GM18867 (cell line): Measurements from ENCODE around the gene TSC2.
"Not testable (repeated sequence)": the region's sequence is repeated elsewhere in the genome, so short reads cannot be mapped to it uniquely, and the experiment has no call there.

ENCODE experiments used
- ATAC-seq: cut with Tn5 transposase; IDR thresholded peaks from one replicate; pipeline ENCODE4 v1.9.1; 2021; ENCODE audit warnings: mild to moderate bottlenecking, moderate library complexity; ENCODE audit not compliant: unreplicated experiment

The TSC2 gene

DNA sequence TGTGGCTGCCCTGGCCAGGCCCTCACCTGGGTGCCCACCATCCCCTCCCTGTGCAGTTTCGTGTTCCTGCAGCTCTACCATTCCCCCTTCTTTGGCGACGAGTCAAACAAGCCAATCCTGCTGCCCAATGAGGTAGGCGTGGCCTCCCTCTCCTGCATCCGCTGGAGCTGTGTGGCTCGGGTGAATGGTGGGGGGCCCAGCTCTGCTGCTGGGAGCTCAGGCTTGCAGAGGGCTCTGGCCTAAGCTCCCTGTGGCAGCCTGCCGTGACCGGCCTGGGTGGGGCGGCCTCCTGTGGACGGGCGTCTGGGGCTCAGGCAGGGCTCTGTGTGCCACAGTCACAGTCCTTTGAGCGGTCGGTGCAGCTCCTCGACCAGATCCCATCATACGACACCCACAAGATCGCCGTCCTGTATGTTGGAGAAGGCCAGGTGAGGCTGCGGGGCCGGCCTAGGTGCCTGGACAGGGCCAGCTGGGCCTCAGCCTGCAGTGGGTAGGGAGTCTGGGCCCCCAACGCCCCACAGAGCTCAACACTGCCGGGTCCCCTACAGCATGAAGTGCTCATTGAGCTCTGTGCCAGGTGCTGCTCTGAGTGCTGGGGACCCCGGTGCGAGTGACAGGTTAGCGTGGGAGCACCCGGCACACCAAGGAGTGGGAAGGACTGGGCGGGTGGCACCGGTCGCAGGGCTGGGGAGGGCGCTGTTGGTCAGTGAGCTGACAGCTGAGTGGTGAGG is 37.3 kb downstream of the TSC2 start:
- ATAC-seq: no peak

DNA sequence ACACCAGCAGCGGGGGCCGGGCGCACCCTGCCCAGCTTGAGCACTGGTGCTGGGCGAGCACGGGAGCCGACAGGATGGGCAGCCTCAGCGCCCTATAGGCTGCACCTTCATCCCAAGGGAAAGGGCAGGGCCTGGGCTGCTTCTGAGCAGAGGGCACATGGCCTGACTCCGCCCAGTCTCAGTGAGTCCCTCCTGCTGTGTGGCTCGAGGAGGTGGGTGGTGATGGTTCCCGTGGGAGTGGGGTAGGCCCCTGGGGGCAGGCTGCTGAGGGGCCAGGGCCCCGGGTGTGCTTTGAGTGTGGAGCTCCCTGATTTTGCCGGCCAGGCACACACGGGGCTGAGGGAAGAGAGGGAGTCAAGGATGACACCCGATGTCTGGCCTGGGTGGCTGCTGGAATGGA is 37.9 kb downstream of the TSC2 start:
- no peak for ATAC-seq

DNA sequence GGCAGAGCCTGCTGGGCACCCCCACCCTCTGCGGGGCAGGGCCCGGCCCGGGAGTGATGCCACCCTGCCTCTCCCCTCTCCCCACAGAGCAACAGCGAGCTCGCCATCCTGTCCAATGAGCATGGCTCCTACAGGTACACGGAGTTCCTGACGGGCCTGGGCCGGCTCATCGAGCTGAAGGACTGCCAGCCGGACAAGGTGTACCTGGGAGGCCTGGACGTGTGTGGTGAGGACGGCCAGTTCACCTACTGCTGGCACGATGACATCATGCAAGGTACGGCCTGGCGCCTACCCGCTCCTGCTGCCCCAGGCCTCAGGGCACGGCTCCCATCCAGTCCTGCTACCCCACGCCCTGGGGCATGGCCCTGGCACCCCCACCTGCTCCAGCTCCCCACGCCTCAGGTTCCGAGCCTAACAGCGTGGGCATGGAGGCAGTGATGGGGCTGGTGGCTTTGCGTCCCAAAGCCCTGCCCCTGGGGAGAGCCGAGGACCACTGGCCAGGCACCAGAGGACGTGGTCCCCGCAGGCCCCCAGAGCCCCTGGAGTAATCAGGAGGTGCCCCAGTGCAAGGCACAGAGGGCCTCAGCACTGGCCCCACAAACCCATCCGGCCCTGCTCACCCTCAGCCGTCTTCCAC is 38.4 kb downstream of the TSC2 start:
- ATAC-seq: no peak

DNA sequence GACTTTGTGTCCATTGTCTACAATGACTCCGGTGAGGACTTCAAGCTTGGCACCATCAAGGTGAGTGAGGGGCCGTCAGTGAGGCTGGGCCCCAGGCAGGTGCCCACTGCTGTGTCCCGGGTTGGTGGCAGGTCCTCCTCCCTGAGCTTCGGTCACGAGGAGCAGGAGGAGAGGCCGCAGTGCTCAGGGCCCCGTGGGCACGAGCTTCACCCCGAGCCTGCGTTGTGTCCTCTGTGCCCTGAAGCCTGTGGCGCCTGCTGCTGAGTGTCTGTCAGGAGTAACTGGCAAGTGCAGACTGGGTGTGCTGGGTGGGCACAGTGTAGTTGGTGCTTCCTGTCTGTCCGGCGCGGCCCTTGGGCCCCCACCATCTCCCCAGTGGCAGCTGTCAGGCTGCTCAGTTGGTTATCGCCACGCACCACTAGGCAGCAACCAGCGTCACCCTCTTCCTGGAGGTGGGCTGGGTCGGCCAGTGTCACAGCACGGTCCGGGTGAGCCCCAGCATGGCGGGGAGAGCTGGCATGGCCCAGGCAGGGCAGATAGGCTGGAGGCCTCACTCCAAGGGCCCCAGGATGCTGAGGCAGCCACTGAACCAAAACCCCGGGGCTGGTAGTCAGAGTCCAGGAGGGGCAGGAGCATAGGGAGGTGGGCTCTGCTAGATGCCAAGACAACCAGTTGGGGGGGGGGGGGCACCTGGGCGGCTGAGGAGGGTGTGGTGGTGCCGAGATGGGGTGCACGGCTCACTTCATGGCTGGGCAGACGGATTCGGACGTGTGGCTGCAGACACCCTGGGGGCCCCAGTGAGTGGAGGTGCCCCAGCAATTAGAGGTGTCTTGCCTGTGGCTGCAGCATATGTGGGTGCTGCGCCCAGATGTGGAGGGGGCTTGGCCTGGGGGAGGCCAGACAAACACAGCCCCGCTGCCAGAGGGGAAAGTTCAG is 39.3 kb downstream of the TSC2 start:
- no peak for ATAC-seq

DNA sequence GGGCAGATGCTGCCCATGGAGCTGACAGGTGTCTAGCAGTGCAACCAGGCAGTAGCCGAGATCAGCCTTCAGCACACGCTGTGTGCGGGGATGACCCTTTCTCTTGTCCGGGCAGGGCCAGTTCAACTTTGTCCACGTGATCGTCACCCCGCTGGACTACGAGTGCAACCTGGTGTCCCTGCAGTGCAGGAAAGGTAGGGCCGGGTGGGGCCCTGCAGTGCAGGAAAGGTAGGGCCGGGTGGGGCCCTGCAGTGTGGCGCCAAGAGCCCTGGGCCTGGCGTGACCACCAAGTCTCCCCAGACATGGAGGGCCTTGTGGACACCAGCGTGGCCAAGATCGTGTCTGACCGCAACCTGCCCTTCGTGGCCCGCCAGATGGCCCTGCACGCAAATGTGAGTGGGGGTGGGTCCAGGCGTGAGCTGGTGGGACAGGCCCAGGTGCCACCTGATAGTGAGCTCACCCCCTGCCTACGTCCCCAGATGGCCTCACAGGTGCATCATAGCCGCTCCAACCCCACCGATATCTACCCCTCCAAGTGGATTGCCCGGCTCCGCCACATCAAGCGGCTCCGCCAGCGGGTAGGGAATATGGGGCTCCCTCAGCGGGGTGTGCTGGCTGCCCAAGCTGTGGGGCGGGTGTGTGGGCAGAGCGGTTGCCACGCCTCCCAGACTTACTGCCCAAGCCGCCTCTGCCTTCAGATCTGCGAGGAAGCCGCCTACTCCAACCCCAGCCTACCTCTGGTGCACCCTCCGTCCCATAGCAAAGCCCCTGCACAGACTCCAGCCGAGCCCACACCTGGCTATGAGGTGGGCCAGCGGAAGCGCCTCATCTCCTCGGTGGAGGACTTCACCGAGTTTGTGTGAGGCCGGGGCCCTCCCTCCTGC is 40.2 kb downstream of the TSC2 start:
- ATAC-seq: no peak

DNA sequence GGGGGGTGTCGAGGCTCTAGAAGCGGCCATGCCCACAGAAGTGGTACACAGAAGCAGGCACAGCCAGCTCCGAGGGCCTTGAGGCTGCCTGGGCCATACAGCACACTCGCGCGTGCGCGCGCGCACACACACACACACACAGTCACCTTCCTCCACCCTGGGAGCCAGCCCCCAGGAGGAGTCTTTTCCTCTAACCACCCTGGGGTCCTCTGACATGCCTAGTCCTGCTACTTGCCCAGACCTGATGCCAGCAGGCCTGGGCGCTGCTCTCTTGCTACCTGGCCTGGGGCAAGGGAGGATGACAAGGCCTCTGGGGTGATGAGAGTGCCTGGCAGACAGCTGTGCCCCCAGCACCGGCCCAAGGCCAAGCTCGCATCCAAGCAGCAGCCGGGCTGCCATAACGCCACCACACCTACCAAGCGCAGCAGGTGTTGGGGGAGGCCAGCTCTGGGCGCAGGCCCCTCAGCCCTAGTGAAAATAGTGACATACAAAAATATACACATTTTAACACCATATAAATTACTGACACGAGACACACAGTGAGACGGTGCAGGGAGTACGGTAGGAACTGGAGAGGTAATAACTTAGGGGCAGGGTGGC is 41.1 kb downstream of the TSC2 start:
- ATAC-seq: no peak

DNA sequence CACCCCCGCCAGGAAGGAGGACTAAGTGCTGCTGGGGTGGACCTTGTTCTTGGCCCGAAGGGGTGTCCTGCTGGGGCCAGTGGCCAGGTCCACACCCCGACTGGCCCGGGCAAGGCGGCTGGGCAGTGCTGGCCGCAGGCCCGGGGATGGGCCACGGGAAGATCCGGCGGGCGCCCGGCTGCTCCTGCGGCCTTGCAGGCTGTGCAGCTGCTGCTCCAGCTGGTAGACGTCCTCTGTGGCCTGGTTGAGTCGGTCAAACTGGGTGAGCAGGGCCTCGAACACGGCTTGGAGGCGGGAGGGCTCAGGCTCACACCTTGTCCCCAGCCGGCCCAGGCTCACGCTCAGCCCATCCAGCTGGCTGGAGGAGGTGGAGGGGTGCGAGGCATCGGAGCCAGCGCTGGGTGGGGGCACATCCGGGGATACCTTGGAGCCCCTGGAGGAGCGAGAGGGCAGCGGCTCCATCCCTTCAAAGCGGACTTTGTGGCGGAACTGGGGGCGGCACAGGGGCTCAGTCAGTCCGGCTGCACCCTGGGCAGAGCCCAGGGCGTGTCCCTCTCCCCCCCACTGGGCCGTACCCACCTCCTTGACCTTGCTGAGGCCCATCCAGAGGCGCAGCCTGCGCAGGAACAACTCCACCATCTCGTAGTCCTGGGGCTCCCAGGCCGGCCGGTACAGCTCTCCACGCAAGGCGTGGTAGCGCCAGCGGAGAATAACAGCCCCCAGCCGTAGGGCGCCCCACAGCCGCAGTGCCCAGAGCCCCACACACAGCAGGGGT is 42.1 kb downstream of the TSC2 start:
- no peak for ATAC-seq

DNA sequence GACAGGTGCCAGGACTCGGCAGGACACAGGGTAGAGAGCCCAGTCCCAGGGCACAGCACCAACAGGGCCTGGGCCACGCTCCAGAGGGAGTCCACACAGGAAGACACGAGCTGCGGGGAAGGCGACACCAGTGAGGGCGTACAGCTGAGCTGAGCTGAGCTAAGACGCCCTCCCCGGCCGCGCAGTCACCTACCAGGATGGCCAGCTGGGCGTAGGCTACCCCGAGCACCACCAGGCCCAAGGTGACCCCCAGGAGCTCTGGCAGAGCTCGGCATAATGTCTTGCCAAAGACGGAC is 42.6 kb downstream of the TSC2 start:
- ATAC-seq: no peak

DNA sequence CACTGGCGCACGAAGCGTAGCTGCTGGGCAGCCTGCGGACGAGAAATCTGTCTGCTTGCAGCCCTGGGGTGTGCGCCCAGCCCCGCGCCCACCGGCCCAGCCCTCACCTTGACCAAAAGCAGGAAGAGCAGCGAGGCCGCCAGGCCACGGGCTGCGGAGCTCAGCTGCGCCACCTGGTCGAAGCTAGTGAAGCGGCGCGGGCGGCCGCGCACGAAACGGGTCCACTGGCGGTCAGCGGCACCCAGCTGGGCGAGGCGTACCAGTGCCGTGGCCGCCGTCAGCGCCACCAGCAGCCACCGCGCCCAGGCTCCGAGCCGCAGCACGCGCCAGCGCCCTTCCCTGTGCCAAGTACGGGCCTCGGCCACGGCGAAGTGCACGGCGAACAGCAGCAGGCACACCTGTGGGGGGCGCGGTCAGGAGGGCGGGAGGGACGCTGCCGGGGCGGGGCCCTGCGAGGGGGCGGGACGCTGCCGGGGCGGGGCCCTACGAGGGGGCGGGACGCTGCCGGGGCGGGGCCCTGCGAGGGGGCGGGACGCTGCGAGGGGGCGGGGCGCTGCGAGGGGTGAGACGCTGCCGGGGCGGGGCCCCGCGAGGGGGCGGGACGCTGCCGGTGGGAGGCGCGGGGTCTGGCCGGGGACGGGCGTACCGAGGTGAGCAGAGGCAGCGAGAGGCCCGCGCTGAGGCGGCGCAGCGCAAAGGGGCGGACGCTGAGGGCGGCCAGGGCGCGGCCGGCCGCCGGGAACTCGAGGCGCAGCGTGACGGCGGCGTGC is 43.2 kb downstream of the TSC2 start:
- no peak for ATAC-seq

DNA sequence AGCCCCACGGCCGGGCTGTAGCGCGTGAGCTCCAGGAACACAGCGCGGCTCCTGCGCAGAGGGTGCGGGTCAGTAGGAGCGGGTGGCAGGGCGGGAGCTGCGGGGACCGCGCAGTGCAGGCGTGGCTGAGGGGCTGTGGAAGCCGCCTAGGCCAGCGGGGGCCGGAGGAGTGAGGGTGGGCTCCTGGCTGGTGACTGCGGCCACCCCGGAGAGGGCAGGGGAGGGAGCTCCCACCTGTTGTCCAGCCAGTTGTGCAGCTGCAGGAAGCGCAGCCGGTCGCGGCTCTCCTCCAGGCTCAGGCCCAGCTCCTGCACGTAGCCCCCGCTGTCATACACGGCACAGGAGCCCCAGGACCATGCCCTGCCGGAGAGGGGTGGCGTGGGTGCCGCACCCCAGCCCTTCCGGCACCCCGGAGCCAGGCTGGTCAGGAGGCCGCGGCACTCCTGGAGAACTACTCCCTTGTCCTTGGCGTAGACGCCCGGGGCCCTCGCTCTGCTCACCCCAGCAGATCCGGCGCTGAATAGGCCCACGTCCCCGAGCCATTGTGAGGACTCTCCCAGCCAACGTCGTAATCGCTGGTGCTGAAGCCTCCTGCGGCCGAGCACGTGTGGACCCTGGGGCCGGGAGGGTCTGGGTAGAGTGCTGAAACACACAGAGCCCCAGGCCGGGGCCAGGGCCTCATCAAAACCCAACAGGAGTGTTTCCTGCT is 43.9 kb downstream of the TSC2 start:
- ATAC-seq: no peak

DNA sequence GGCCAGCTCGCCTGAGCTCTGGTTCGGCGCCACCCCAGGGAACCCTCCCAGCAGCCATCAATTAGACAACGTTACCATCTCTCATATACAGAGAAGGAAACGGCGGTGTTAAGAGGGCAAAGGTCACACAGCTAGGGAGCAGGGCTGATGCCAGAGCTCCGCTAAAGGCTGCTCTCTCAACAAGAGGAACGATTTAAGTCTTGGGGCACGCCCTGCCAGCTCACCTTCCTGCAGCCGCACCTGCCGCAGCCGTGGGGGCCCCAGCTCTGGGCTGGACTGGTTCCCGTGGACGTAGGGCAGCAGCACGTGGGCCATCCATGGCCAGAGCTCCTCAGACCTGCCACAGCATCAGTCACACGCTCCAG is 44.5 kb downstream of the TSC2 start:
- ATAC-seq: no peak

DNA sequence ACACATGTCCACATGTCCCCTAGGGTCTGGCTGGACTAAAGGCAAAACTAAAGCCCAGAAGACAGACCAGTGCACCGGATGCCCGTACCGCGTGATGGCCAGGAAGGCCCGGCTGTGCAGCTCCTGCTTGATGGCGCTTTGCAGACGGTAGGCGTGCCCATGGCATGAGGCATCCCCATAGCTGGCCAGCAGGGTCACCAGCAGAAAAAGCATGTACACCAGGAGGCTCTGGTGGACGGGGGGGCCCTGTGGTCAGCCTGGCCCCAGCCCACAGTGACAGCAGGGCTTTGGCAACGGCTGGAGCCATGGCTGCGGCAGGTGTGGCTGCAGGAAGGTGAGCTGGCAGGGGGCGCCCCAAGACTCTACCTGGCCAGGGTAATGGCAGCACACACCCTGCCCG is 45.1 kb downstream of the TSC2 start:
- ATAC-seq: no peak

DNA sequence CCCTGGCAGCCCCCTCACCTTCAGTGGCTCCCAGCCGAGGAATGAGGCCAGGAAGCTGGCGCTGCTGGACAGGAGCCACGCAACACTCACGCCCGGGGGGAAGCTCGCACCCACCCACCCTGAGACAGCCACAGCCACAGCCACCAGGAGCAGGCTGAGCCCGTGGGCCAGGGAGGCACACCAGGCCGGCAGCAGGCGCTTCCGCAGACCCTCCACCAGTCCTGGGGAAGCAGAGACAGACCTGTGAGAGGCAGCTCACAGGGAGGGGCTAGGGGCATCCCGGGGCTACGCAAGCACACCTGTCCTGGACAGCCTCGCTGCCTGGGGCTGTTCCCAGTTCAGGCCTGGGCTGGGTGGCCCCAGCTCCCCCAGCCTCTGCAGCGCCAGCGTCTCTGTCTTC is 46.0 kb downstream of the TSC2 start:
- no peak for ATAC-seq

DNA sequence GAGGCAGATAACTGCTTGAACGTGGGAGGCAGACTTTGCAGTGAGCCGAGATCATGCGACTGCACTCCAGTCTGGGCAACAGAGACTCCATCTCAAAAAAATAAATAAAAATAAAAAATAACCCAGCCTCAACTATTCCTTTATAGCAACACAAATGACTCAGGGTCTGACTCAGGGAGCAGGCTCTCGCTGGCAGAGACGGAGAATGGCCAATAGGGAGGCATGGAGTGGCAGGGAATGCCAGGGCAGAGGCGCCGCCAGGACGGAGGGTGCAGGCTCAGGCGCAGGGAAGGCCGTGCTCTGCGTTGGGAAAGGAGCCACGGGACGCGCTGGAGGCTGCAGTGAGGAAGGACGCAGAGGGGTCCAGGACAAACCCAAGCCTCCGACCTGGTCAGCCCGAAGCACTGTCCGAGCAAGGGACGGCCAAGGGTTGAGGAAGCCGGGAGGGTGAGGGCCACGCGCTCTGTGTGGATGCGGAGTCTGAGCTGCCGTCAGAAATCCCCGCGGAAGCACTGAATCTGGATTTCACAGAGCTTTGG is 47.6 kb downstream of the TSC2 start:
- no peak for ATAC-seq

DNA sequence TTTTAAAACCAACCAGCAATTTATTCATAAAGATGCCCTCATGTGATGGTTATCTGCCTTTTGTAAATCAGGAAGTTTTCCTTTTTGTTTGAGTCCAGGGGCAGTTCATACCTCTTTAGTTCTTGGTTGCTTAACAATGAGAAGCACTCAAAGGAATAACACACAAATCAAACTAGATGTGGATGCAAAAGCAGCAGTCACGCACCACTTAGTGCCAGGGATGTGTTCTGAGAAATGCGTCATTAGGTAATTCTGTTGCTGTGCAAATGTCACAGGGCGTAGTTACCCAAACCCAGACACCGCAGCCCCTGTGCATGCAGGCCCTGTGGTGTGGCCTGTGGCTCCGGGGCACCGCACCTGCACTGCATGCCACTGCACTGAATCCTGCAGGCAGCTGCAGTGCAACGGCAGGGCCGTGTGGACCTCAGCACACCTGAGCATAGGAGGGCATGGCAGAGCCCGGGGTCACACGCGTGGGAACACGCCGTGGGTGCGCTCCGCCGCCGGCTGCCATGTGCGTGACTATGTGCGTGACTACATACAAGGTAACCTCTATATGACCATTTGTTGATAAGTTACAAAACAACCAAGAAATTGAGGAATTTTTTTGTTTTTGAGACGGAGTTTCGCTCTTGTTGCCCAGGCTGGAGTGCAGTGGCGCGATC is 48.3 kb downstream of the TSC2 start:
- no peak for ATAC-seq

DNA sequence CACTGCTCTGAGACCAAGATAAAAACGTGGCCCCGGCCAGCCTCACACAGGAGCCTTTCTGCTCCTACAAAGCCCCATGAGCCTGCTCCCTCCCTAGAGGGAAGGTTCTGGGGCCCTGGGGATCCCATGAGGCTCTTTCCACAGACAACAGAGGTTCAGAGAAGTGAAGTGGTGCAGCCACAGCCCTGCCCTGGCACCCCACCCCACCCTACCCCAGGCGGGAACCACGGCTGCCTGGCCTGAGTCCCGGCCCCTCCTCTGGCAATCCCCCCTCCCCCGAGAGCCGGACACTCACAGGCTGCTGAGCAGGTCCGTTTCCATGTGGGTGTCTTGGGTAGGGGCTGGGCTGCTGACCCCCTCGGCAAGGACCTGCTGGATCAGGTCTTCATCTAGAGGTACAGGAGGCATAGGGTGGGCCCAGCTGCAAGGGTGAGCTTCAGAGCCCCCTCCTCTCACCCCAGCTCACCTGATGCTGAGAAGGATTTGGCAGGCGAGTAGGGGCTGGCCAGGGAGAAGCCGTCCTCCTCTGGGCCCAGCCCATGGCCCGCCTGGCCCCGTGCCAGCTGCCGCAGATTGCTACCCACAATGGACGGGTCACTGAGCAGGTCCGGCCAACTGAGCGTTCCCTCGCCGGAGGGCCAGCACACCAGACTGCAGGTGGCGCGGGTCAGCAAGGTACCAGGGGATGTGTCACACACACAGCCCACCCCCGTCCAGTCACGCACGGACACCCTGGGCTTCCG is 49.2 kb downstream of the TSC2 start:
- no peak for ATAC-seq

DNA sequence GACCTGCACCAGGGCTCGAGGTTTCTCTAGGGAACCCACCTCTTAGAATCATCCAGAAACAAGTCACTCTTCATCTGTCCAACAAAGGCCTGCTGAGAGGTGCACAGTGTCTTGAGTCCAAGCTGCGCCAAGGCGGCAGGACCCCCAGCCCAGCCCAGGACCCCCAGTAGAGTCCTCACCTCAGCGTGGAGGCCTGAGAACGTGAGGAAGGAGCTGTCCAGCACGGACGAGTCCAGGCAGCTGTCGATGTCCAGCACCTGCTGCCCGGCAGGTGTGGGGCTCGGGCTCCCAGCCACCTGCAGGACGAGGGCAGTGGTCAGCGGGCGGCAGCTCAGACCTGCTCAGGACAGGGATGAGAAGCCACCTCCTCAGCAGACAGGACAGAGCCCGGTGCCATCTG is 49.9 kb downstream of the TSC2 start:
- not testable (repeated sequence) for ATAC-seq
